ENCODE data around the gene VAC14.
A peak's percentile ranks its signal among the peaks of the same experiment; 100 is the strongest.

Gene VAC14

GRCh38 chr16:70756071-70756470 lies 44.9 kb downstream of the VAC14 start:
- Histone ChIP-seq H3K4me2 (ENCODE audit: low read length) (no peak overlapping the region), H3K4me3 (ENCODE audit: low read length) (no peak overlapping the region), H3K36me3 (ENCODE audit: insufficient read depth, low read length) (peaks cover 39% of the 10 kb centered on the region), H3K4me1 (ENCODE audit: control insufficient read depth, insufficient read depth, low read length) (peaks cover 58% of the 10 kb centered on the region), H3K9me3 (replicated peaks; ENCODE audit: low read length) (no peaks in the 10 kb centered on the region), H3K27me3 (ENCODE audit: control insufficient read depth, insufficient read depth, low read length) (no peaks in the 10 kb centered on the region), H3K9ac (ENCODE audit: low read depth, low read length) (no peak overlapping the region)

- H3K9ac ChIP-seq (ENCODE audit: low read depth, low read length): no peak overlapping the region
- peaks cover 39% of the 10 kb centered on the region for H3K36me3 ChIP-seq (ENCODE audit: insufficient read depth, low read length)
- no peaks in the 10 kb centered on the region for H3K27me3 ChIP-seq (ENCODE audit: control insufficient read depth, insufficient read depth, low read length)
- H3K4me3 ChIP-seq (ENCODE audit: low read length): no peak overlapping the region
- H3K4me2 ChIP-seq (ENCODE audit: low read length): no peak overlapping the region
- peaks cover 59% of the 10 kb centered on the region for H3K4me1 ChIP-seq (ENCODE audit: control insufficient read depth, insufficient read depth, low read length)
- H3K9me3 ChIP-seq (replicated peaks; ENCODE audit: low read length): no peaks in the 10 kb centered on the region
Measured at GRCh38 chr16:70754851-70755600, 45.9 kb downstream of the VAC14 start.

GRCh38 chr16:70754371-70754770 lies 46.6 kb downstream of the VAC14 start:
- H3K9me3 ChIP-seq (replicated peaks; ENCODE audit: low read length): no peaks in the 10 kb centered on the region
- no peak overlapping the region for H3K4me3 ChIP-seq (ENCODE audit: low read length)
- peaks cover 36% of the 10 kb centered on the region for H3K36me3 ChIP-seq (ENCODE audit: insufficient read depth, low read length)
- peaks cover 59% of the 10 kb centered on the region for H3K4me1 ChIP-seq (ENCODE audit: control insufficient read depth, insufficient read depth, low read length)
- no peak overlapping the region for H3K9ac ChIP-seq (ENCODE audit: low read depth, low read length)
- no peak overlapping the region for H3K4me2 ChIP-seq (ENCODE audit: low read length)
- no peaks in the 10 kb centered on the region for H3K27me3 ChIP-seq (ENCODE audit: control insufficient read depth, insufficient read depth, low read length)

- no peaks in the 10 kb centered on the region for H3K9me3 ChIP-seq (replicated peaks; ENCODE audit: low read length)
- H3K4me3 ChIP-seq (ENCODE audit: low read length): no peak overlapping the region
- peaks cover 33% of the 10 kb centered on the region for H3K36me3 ChIP-seq (ENCODE audit: insufficient read depth, low read length)
- no peak overlapping the region for H3K4me2 ChIP-seq (ENCODE audit: low read length)
- H3K9ac ChIP-seq (ENCODE audit: low read depth, low read length): no peak overlapping the region
- H3K4me1 ChIP-seq (ENCODE audit: control insufficient read depth, insufficient read depth, low read length): peaks cover 63% of the 10 kb centered on the region
- no peaks in the 10 kb centered on the region for H3K27me3 ChIP-seq (ENCODE audit: control insufficient read depth, insufficient read depth, low read length)
Measured at GRCh38 chr16:70753694-70754325, 47.1 kb downstream of the VAC14 start.

GRCh38 chr16:70753228-70753627 lies 47.7 kb downstream of the VAC14 start:
- Histone ChIP-seq H3K27me3 (ENCODE audit: control insufficient read depth, insufficient read depth, low read length) (no peaks in the 10 kb centered on the region), H3K9ac (ENCODE audit: low read depth, low read length) (no peak overlapping the region), H3K4me3 (ENCODE audit: low read length) (no peak overlapping the region), H3K36me3 (ENCODE audit: insufficient read depth, low read length) (peaks cover 30% of the 10 kb centered on the region), H3K4me1 (ENCODE audit: control insufficient read depth, insufficient read depth, low read length) (peaks cover 68% of the 10 kb centered on the region), H3K9me3 (replicated peaks; ENCODE audit: low read length) (no peaks in the 10 kb centered on the region), H3K4me2 (ENCODE audit: low read length) (no peak overlapping the region)

GRCh38 chr16:70752426-70752825 lies 48.5 kb downstream of the VAC14 start:
- H3K4me2 ChIP-seq (ENCODE audit: low read length): no peak overlapping the region
- peaks cover 76% of the 10 kb centered on the region for H3K4me1 ChIP-seq (ENCODE audit: control insufficient read depth, insufficient read depth, low read length)
- H3K9ac ChIP-seq (ENCODE audit: low read depth, low read length): no peak overlapping the region
- H3K4me3 ChIP-seq (ENCODE audit: low read length): no peak overlapping the region
- H3K27me3 ChIP-seq (ENCODE audit: control insufficient read depth, insufficient read depth, low read length): no peaks in the 10 kb centered on the region
- peaks cover 27% of the 10 kb centered on the region for H3K36me3 ChIP-seq (ENCODE audit: insufficient read depth, low read length)
- H3K9me3 ChIP-seq (replicated peaks; ENCODE audit: low read length): no peaks in the 10 kb centered on the region

- Histone ChIP-seq H3K27me3 (ENCODE audit: control insufficient read depth, insufficient read depth, low read length) (no peaks in the 10 kb centered on the region), H3K4me1 (ENCODE audit: control insufficient read depth, insufficient read depth, low read length) (peaks cover 85% of the 10 kb centered on the region), H3K9ac (ENCODE audit: low read depth, low read length) (peak overlapping the region; percentile 34), H3K36me3 (ENCODE audit: insufficient read depth, low read length) (peaks cover 19% of the 10 kb centered on the region), H3K4me3 (ENCODE audit: low read length) (peak overlapping the region; percentile 34), H3K9me3 (replicated peaks; ENCODE audit: low read length) (no peaks in the 10 kb centered on the region), H3K4me2 (ENCODE audit: low read length) (peak overlapping the region; percentile 67)
Measured at GRCh38 chr16:70751593-70751992, 49.4 kb downstream of the VAC14 start.

- Histone ChIP-seq H3K4me1 (ENCODE audit: control insufficient read depth, insufficient read depth, low read length) (peaks cover 91% of the 10 kb centered on the region), H3K9ac (ENCODE audit: low read depth, low read length) (peak overlapping the region; percentile 48), H3K4me3 (ENCODE audit: low read length) (peak overlapping the region; percentile 51), H3K36me3 (ENCODE audit: insufficient read depth, low read length) (peaks cover 13% of the 10 kb centered on the region), H3K4me2 (ENCODE audit: low read length) (peak overlapping the region; percentile 71), H3K27me3 (ENCODE audit: control insufficient read depth, insufficient read depth, low read length) (no peaks in the 10 kb centered on the region), H3K9me3 (replicated peaks; ENCODE audit: low read length) (no peaks in the 10 kb centered on the region)
Measured at GRCh38 chr16:70750893-70751467, 50.0 kb downstream of the VAC14 start.

- H3K27me3 ChIP-seq (ENCODE audit: control insufficient read depth, insufficient read depth, low read length): no peaks in the 10 kb centered on the region
- no peaks in the 10 kb centered on the region for H3K9me3 ChIP-seq (replicated peaks; ENCODE audit: low read length)
- peak overlapping the region; percentile 48 for H3K9ac ChIP-seq (ENCODE audit: low read depth, low read length)
- peaks cover 9% of the 10 kb centered on the region for H3K36me3 ChIP-seq (ENCODE audit: insufficient read depth, low read length)
- H3K4me3 ChIP-seq (ENCODE audit: low read length): peak overlapping the region; percentile 51
- H3K4me2 ChIP-seq (ENCODE audit: low read length): peak overlapping the region; percentile 71
- H3K4me1 ChIP-seq (ENCODE audit: control insufficient read depth, insufficient read depth, low read length): peaks cover 98% of the 10 kb centered on the region
Measured at GRCh38 chr16:70749681-70750601, 51.0 kb downstream of the VAC14 start.

GRCh38 chr16:70749006-70749678 lies 51.8 kb downstream of the VAC14 start:
- H3K36me3 ChIP-seq (ENCODE audit: insufficient read depth, low read length): peaks cover 4% of the 10 kb centered on the region

More at GRCh38 chr16:70749006-70749678, 51.8 kb downstream of the VAC14 start:
- no peak overlapping the region for H3K4me2 ChIP-seq (ENCODE audit: low read length)
- H3K27me3 ChIP-seq (ENCODE audit: control insufficient read depth, insufficient read depth, low read length): no peaks in the 10 kb centered on the region
- H3K4me1 ChIP-seq (ENCODE audit: control insufficient read depth, insufficient read depth, low read length): peaks cover 93% of the 10 kb centered on the region
- no peak overlapping the region for H3K9ac ChIP-seq (ENCODE audit: low read depth, low read length)
- H3K9me3 ChIP-seq (replicated peaks; ENCODE audit: low read length): no peaks in the 10 kb centered on the region
- H3K4me3 ChIP-seq (ENCODE audit: low read length): no peak overlapping the region

Measured in skeletal muscle satellite cell (primary cell).